AG04450 (cell line): ENCODE results near the gene LENG1. TPM values are rescaled to one million over a fixed set of nuclear protein-coding genes. Genes with fewer than 3 reads are reported as not detected.
A peak's percentile ranks its signal among the peaks of the same experiment; 100 is the strongest.

ENCODE experiments used
- CTCF ChIA-PET: fragments of 300-600, 350-600 bp; formaldehyde crosslinking; extraction: SDS; loops from one replicate; lab custom pipeline; 2022; ENCODE audit warnings: antibody characterized with exemption, inconsistent platforms; lab: Charles Lee
- POLR2A ChIA-PET: fragments of 350-600 bp; formaldehyde crosslinking; extraction: SDS; loops from one replicate; lab custom pipeline; 2021; ENCODE audit warnings: antibody characterized with exemption, inconsistent platforms; lab: Yijun Ruan, JAX
- DNase-seq: peaks from one replicate; pipeline ENCODE4 v3.0.0-alpha.2; 2011; ENCODE audit warnings: low read depth, low spot score
- H3K27ac ChIP-seq: one replicate; pipeline ENCODE4 v1.5.1; 2012; ENCODE audit warnings: low read depth, low read length, control low read depth
- H3K27me3 ChIP-seq: one replicate; pipeline ENCODE4 v1.6.0; 2012; ENCODE audit warnings: low read length; ENCODE audit not compliant: control insufficient read depth, insufficient read depth
- H3K4me3 ChIP-seq: 2 replicates; pipeline ENCODE4 v1.5.1; 2011; ENCODE audit warnings: mild to moderate bottlenecking, low read depth, low read length, control low read depth
- H3K9me3 ChIP-seq: 2 replicates; pipeline ENCODE4 v1.5.1; 2012; ENCODE audit warnings: low read length; ENCODE audit not compliant: control insufficient read depth, insufficient read depth
- polyA plus RNA-seq: library from polyadenylated mRNA; depleted of rRNA; stranded (reverse); fragments of >200 nt; gene quantifications from 2 replicates; pipeline ENCODE4 v1.2.3, GENCODE V29; 2011
- TF ChIP-seq, protein P1 (sequence below): IDR thresholded peaks from 2 replicates; pipeline ENCODE4 v1.5.1; 2011; ENCODE audit warnings: low read depth, low read length, control low read depth, inconsistent platforms

LENG1 gene
- polyA plus RNA-seq, 1 experiment = 3.3 TPM

DNA sequence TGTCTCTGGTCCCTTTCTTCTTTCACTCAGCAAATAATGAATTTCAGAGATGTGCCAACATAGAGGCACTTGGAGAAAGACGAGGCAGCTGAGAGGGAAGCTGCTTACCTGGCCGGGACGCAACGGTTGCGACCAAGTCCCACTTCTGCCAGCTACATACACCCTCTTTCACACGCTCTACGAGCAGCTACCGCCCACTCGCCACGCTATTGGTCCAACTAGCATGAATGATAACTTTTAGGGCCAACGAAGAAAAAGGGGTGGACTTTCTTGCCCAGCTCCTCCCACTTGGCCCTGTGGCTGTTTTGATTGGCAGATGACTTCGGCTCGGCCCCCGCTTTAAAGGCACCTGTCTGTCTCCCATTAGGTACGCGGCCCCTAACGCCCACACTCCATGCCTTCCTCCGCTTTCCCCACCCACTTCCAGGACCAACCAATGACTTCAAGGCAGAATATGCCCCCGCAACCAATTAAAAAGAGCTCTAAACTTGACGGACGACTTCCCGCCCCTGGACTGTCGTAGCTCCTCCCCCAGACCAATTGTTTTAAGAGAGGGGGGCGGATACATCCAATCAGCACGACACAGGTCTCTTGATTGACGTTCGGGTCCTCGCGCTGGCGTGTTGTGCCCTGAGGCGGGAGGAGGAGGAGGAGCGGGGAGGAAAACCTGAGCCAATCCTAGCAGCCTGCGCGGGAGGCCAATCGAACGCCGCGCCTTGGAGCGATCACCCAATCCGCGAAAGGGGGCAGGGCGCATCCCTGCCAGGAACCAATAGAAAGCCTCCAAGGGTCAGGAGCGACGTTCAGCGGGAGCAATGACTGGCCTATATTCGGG, 22.4 kb downstream of the LENG1 start:
- peak overlapping the region; percentile 65 for H3K27ac ChIP-seq
- DNase-seq = peak; percentile 100

DNA sequence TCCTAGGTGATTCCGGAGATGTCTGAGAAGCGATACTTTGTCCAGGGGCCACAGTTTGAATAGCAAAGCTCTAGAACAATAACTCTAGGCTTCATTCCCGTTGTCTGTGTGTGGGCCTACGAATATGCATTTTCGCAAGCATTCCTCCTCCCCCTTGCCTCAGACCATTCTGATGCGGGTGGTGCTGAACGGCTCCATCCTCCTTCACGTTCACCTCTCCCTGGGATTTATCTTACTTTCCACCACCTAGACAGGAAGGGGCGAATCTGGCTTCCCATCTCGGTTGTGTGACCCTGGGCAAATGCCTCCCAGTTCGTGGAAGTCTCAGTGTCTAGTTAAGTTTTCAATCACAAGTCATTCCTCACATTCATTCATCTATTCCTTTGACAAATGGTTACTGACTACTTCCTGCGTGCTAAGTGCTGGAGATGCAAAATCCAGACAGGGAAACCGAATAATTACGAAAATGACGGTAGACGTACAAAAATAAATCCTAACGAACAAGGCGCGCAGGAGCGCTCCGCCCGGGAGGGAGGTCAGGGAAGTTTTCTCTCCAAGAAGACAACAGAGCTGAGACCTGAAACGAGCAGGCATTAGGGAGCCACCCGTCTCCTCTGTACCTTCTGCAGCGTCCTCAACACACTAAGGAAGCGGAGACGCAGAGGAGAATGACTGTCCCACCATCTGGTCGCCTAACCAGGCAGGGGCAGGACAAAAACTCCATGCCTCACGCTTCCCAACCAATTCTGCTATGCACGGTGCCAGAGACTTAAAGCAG, 23.2 kb downstream of the LENG1 start:
- TF ChIP-seq, protein P1, sequence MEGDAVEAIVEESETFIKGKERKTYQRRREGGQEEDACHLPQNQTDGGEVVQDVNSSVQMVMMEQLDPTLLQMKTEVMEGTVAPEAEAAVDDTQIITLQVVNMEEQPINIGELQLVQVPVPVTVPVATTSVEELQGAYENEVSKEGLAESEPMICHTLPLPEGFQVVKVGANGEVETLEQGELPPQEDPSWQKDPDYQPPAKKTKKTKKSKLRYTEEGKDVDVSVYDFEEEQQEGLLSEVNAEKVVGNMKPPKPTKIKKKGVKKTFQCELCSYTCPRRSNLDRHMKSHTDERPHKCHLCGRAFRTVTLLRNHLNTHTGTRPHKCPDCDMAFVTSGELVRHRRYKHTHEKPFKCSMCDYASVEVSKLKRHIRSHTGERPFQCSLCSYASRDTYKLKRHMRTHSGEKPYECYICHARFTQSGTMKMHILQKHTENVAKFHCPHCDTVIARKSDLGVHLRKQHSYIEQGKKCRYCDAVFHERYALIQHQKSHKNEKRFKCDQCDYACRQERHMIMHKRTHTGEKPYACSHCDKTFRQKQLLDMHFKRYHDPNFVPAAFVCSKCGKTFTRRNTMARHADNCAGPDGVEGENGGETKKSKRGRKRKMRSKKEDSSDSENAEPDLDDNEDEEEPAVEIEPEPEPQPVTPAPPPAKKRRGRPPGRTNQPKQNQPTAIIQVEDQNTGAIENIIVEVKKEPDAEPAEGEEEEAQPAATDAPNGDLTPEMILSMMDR = no peak
- POLR2A ChIA-PET = interaction anchor here (0.8 to 3.9 kb wide), 12 partner anchors 11 to 313 kb away, joined by 3 to 23 read pairs (median 6); partner anchors contain the start of genes LENG1, LENG8, MBOAT7 and MYADM
- CTCF ChIA-PET = interaction anchor here (1.0 to 1.2 kb wide), 3 partner anchors 105 to 343 kb away, joined by 3 to 4 read pairs (median 3); no protein-coding TSS in a partner anchor
- peak overlapping the region; percentile 77 for H3K4me3 ChIP-seq
- H3K27ac ChIP-seq = peak overlapping the region; percentile 65
- H3K27me3 ChIP-seq = peaks cover 3% of the 10 kb centered on the region
- peaks cover 4% of the 10 kb centered on the region for H3K9me3 ChIP-seq
- no peak for DNase-seq

More for the DNA sequence above, 22.4 kb downstream of the LENG1 start:
- TF ChIP-seq, protein P1 = no peak
- POLR2A ChIA-PET = interaction anchor here (0.5 to 3.9 kb wide), 20 partner anchors 11 to 312 kb away, joined by 3 to 23 read pairs (median 5); partner anchors contain the start of genes LENG1, LENG8, MBOAT7 and MYADM
- CTCF ChIA-PET = interaction anchor here (0.5 to 1.4 kb wide), 5 partner anchors 22 to 1516 kb away, joined by 3 to 6 read pairs (median 4); partner anchors contain the start of gene LENG1
- Histone ChIP-seq H3K4me3 (peak overlapping the region; percentile 77), H3K27me3 (peaks cover 3% of the 10 kb centered on the region), H3K9me3 (peaks cover 4% of the 10 kb centered on the region)

DNA sequence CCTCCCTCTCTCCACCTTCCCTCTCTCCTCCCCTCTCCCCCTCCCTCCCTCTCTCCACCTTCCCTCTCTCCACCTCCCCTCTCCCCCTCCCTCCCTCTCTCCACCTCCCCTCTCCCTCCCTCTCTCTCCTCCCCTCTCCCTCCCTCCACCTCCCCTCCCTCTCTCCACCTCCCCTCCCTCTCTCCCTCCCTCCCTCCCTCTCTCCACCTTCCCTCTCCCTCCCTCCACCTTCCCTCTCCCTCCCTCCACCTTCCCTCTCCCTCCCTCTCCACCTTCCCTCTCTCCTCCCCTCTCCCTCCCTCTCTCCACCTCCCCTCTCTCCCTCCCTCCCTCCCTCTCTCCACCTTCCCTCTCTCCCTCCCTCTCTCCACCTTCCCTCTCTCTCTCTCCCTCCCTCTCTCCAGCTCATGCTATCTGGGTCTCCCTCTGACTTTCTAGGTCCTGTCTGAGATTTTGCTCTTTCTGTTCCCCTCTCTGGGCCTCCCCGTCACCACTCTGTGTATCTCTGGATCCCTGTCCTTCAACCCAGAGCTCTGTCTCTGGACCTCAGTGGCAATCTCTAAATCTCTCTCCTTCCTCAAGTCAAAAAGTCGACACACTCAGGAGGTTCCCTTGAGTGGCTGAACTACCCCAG, 25.4 kb downstream of the LENG1 start:
- DNase-seq = no peak
- TF ChIP-seq, protein P1 = no peak
- POLR2A ChIA-PET = no interaction called here
- CTCF ChIA-PET = no interaction called here
- Histone ChIP-seq H3K9me3 (peaks cover 4% of the 10 kb centered on the region), H3K27ac (no peak overlapping the region), H3K27me3 (peaks cover 3% of the 10 kb centered on the region), H3K4me3 (no peak overlapping the region)

DNA sequence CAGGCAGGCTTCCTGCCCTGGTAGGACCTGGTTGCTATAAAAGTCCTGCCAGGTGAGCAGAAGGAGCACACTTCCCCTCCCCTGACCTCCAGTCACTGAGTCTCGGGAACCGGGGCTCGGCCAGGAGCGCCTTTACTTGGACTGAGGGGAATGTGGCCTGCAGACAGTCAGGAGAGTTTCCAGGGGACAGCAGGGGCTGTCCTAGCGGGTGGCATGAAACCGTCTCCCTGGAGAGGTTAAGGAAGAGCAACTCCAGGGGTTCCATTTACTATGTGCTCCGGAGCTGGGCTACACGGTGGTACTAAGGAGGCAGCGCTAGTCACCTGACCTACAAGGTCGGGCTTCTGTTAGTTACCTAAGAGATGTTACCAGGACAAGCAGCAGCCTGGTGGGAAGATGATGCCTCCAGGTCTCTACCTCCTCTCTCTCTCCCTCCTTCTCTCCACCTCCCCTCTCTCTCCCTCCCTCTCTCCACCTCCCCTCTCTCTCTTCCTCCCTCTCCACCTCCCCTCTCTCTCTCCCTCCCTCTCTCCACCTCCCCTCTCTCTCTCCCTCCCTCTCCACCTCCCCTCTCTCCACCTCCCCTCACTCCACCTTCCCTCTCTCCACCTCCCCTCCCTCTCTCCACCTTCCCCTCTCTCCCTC, 26.1 kb downstream of the LENG1 start:
- peak; percentile 74 for DNase-seq
- CTCF ChIA-PET = no interaction called here
- TF ChIP-seq, protein P1 = no peak

More for the DNA sequence above, 26.1 kb downstream of the LENG1 start:
- H3K4me3 ChIP-seq = no peak overlapping the region
- POLR2A ChIA-PET = no interaction called here
- H3K27me3 ChIP-seq = peaks cover 3% of the 10 kb centered on the region
- H3K27ac ChIP-seq = peak overlapping the region; percentile 52
- H3K9me3 ChIP-seq = peaks cover 4% of the 10 kb centered on the region
